ENCODE data around the gene PALB2.
A peak's percentile ranks its signal among the peaks of the same experiment; 100 is the strongest.

The PALB2 gene

DNA sequence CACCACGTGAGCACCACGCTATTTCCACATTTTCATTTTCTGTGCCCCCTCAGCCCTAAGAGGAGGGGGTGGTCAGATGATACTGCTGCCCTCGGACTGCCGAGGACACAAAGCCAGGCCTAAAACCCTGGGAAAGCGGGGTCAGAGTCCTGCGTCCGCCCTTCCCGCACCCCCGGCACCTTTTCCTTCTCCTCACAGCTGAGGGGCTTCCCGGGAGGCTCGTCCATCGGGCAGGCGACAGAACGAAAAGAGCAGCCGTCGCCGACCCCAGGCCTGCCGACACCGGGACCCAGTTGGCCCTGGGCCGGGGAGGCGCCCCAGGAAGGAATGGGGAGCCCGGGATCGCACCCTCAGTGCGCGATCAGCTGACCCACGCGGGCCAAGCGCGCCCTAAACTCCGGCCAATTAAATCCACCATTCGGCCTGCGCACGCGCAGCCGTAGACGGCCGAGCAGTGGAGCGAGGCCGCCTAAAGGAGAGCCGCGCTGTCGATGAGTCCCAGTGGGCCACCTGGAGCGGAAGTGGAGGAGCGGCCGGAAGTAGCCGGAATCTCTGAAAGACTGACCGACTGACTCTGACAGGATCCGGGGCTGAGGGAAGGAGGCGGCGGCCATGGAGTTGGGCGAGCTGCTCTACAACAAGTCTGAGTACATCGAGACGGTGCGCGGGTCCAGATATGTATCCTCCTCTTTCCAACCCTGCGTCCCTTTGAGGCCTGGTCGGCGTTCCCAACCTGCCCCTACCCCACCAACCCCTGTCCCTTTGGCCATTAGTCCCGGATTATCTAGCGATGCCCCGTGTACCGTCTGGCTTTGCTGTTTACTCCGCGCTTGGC lies at the start of gene PALB2, which contains the start of gene DCTN5:
Gene PALB2, minus strand, starts transcription at position 380 of the 835 bp plus-strand sequence. Its CDS starts 153 bp downstream, at position 227.
Gene DCTN5, plus strand, starts transcription at position 536 of the 835 bp plus-strand sequence. Its CDS starts 77 bp downstream, at position 613.
- DNase-seq = peak; percentile 97

DNA sequence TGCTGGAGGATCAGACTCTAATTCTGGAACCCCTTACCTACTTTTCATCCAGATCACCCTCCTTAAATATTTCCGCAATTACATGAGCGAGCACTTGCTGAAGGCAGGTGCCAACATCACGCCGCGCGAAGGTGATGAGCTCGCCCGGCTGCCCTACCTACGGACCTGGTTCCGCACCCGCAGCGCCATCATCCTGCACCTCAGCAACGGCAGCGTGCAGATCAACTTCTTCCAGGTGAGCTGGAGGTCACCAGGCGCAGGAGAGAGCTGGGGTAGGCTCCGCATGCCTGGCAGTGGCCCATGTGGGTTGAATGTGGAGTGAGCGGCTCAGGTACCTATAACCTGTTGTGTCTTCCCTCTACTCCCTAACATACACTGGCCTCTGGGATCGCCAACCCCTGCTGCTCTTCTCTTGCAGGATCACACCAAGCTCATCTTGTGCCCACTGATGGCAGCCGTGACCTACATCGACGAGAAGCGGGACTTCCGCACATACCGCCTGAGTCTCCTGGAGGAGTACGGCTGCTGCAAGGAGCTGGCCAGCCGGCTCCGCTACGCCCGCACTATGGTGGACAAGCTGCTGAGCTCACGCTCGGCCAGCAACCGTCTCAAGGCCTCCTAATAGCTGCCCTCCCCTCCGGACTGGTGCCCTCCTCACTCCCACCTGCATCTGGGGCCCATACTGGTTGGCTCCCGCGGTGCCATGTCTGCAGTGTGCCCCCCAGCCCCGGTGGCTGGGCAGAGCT lies 48.5 kb upstream of the PALB2 start:
- DNase-seq = no peak

DNA sequence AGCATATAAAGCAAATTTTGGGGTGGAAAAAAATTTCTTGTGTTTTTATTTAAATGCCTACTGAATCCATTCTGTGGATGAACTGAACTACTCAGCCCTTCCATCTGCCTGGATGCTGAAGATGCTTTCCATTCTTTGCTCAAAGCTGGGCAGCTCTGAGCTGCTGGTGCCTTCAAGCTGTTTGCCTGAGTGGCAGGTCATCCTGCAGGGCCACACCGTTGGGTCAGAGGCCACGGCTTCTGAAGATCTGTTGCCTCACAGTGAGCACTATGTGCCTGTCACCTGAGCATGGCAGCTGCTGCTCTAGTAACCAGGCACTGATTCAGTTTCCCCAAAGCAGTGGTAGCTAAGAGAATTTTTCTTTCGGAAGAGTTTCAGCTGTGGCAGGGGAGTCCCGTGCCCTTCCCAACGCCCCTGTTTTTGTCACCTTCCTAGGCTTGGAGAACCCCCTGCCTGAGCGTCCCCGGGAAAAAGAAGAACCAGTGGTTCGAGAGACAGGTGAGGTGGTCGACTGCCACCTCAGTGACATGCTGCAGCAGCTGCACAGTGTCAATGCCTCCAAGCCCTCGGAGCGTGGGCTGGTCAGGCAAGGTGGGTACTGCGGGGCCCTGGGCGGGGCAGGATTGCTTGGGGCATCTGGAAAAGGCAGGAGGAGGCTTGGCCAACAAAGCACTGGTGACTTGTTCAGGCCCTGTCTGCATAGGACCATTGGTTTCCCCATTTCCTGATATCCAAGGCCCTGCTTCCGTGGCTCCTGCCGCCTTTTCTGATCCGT lies 46.1 kb upstream of the PALB2 start:
- no peak for DNase-seq

DNA sequence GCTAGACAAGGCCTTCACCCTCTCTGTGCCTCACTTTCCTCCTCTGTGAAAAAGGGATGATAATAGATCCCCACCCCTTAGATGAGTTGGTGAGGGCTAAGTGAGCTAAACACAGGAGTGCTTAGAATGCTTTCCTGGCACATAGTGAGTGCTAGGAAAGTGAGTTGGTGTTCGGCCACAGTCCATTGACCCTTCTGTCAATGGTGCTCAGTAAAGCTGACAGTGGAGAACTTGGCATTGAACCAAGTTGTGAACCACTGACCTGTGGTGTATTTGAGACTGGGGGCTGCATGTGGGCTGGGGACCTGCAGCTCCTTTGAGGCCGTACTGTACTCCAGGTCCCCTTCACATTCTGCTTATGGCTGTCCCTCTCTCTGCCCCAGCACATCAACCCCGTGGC lies 42.4 kb upstream of the PALB2 start:
- DNase-seq = no peak

DNA sequence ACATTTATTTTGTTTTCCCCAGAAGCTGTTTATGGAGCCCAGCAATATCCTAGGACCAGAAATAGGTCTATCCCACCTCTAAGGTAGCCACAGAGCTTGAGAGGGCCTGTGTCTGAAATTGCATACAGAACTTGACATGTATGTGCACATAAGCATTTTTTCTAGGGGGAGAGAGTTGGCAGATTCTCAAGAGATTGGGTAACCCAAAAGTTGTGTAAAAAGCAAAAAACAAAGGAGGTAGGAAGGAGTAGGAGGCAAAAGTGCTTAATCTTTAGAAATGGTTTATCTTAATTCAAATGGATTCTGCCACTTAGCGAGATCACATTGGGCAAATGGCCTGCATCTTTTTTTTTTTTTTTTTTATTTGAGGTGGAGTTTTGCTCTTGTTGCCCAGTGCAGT lies 41.1 kb upstream of the PALB2 start:
- peak; percentile 13 for DNase-seq

DNA sequence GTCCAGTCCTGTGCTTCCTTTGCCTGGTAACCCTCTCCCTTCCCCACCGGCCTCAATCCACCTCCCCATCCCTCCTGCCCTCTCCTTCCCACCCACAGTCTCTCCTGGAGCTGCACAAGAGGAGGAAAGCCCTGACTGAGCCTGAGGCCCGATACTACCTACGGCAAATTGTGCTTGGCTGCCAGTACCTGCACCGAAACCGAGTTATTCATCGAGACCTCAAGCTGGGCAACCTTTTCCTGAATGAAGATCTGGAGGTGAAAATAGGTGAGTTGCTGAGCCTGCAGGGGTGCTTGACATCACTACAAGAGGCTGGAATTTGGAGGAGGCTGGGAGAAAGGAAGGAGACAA lies 38.9 kb upstream of the PALB2 start:
- DNase-seq = no peak

DNA sequence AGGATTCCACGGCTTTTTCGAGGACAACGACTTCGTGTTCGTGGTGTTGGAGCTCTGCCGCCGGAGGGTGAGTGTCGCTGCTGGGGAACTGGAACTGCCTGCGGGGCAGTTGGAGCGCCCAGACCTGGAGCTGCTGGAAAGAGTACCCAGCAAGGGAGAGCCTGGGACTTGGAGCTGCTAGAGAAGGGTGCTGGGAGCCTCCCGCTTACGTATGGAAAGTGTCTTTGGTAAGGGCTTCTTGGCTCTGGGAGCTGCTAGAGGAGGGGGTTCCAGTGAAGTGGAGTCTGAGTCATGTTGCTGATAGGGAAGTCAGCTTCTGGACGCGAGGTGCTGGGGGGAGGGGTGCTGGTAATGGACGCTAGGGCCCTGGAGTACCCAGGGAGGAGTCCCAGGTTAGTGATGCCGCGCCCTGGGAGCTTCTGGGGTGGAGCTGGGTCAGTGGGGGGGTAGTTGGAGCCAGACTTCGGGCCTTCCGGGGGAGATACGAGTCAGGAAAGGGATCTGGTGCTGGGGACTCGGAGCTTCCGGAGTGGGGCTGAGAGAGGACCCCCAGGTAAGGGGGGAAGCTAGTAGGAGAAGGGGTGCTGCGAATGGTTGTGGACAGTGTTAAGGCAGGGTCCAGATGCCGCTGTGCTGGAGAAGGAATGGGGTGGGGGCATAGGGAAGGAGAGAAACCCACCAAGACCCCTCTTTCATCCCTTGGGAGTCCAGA lies 38.3 kb upstream of the PALB2 start:
- DNase-seq = peak; percentile 35

DNA sequence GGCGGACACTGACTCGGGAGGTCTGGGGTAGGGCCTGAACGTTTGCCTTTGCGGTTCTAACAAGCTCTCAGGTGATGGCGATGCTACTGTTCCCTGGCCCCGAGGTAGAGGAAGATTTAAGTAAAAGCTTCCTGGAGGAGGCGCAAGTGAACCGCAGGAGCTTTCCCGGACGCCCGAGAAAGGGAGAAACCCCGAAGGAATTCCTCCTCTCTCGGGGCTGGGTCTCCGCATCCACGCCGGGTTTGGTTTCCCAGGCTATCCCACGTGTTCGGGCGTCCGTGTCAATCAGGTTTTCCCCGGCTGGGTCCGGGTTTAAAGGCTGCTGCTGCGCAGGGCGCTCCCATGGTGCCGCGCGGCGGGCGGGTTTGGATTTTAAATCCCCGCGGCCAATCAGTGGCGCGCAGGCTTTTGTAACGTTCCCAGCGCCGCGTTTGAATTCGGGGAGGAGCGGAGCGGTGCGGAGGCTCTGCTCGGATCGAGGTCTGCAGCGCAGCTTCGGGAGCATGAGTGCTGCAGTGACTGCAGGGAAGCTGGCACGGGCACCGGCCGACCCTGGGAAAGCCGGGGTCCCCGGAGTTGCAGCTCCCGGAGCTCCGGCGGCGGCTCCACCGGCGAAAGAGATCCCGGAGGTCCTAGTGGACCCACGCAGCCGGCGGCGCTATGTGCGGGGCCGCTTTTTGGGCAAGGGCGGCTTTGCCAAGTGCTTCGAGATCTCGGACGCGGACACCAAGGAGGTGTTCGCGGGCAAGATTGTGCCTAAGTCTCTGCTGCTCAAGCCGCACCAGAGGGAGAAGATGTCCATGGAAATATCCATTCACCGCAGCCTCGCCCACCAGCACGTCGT lies 37.5 kb upstream of the PALB2 start, which contains the start of gene PLK1:
Gene PLK1, plus strand, starts transcription at position 460 of the 844 bp plus-strand sequence. Its CDS starts 44 bp downstream, at position 504.
- peak; percentile 86 for DNase-seq

DNA sequence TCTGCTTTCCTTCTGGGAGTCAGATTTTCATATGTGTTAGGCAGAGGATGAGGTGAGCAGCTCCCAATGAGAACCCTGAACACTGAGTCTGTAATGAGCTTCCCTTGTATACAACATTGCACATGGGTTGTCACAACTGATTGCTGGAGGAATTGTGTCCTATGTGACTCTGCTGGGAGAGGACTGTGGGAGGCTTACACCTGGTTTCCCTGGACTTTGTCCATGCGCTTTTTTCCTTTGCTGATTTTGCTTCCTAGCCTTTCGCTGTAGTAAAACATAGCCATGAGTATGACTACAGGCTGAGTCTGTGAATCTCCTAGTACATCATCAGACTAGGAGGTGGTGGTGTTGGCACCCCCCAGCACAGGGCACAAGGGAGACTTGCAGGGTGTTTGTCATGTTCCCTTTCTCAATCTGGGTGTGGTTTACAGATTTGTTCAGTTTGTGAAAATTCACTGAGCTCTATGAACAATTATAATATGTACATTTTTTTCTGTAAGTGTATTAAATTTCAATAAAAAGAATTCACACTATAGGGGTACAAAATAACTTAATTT lies 35.9 kb upstream of the PALB2 start:
- DNase-seq = no peak

DNA sequence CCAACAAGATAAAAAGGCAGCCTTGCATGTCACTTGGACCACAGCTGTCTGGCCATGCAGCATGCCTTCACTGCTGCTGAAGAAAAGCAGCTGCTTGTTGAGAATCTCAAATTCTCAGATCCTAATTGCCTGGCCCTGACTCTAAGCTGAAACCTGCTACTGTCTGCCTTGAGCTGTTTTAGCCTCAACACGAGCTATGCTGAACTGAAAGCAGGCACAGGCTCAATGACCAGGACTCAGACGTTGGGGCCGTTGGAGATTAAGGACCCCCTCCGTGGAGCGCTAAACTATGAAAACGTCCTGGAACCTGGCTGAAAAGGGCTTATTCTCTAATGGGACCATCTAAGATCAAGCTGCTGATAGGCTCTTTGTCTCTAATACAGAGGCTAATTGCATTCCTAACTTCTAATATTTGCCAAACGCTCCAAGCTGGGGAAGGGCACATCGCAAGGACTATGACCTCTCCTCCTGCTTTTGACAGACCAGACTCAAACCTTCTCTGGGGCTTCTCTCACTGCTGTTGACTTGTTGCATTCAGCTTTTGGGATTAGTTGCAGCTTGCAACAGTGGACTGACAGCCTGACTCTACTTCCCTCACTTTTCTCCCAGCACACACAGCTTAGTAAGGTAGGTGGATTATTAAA lies 33.0 kb upstream of the PALB2 start:
- no peak for DNase-seq

DNA sequence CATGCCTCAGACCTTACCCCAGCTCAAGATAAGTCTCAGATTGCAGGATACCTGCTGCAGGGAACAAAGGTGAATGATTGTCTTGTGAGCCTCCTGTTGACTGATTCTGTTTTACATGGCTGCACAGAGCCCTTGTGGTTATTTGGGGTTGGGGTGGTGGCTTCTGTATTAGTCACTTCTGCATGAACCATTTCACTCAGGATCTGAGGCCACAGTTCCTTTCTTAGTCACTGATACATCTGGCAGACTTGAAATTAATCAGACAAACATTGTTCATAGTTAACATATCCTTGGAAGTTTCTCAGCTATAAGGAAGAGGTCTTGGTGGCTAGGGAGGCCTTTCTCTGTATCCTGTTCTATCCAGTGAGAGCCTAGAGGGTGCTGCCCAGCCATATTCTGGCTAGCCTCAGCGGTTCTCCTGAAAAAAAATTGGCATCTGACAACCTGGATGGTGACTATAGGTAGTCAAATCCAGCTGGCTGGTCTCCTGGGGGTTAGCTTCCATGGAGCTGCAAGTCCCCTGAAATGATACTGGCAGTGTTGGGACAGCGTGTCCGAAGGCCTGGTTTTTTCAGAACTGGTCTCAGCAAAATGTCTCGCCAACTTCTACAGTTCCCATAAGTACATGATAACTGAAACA lies 29.1 kb upstream of the PALB2 start:
- peak; percentile 20 for DNase-seq

DNA sequence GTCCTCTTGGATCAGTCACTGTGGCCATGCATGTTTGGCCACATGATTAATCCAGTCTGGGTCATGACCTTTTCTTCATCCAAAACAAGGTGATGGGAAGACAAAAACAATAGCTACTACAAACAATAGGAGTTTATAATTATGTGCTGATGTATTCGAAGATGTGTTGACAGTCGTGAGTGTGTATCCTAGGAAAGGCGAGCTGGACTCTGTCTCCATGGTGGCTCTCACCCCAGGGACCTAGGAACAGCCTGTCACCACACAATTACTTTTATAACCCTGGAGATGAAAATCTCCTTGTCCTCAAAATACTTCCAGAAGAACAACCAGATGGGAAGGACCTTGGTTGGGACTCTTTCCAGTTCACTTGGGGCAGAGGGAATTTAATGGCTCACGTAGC lies 27.8 kb upstream of the PALB2 start:
- no peak for DNase-seq

DNA sequence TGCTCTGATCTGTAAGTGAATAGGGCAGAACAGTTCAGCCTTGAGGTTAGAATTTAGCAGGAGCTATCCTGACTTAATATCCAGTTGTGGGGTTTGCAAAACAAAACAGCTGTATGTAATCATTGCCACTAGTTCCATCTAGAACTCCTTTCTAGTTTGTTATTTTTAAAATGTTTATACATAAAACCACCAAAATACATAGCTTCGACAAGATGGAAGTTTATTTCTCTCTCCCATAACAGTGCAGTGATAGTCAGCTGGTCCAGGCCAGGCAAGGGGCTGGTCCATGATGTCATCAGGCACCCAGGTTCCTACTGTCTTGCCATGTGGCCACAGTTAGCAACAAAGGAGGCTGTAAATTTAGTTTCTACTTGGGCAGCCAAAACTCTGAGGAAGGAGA lies 27.1 kb upstream of the PALB2 start:
- DNase-seq = no peak

DNA sequence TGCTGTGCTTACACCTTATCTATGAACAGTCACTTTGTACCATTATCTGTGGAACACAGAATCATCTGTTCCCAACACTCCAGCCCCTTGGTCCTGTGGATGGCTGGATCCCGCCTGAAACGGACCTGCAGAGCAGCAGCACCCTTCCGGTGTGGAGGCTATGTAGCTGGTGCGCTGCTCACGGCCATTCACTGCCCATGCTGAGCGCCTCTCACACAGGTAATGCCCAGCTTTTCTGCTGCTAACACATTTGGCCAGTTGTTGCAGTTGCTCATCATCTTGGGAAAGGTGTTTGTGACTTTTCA lies 26.2 kb upstream of the PALB2 start:
- no peak for DNase-seq

DNA sequence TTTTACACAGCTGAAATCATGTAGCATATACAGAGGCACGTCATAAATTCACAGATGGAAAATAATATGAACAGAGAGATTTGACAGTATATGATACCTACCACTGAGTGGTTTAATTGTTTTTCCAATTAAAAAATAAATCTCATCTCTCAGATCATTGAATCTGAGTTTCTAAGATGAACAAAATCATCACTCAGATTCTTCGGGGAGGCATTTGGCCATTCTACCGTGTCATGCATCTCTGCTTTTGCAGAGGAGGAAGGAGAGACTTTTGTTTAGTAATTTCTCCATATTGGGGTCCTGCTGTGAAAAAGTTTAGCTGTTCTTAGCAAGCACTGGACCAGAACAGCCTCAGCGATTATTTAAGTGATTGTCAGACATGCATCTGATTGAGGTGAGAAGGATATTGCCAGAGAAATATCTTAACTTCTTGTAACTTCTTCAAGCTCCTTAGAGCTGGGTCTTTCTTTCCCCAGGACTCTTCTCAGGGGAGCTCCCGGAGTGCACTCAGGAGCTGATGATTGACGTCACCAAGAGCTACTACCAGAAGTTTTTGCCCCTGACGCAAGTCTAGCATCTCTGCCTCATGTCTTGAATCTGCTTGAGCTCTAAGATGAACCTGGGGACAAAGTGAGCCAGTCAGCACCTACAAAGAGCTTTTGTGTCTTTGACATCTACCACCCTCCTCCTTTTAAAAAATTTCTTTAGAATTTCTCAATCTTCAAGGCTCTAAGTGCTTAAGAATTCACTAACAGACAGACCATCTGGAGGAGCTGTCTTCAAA lies 25.7 kb upstream of the PALB2 start:
- DNase-seq = no peak

DNA sequence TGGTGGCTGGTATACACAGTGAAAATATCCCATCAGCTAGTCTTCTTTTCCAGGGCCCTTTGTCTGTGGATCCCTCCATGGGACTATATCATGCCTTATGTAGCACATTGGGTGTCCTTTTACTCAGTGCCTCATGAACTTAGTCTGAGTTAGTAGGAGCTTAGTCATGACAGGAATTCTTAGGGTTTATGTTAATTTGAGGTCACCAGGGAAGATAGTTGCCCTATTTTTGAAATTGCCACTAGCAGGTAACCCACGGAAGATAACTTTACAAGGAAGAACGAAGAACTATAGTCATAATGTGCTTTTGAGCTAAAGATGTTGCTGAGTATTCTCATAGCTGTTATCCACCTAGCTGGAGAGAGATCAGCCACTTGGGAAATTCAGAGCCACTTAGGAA lies 22.8 kb upstream of the PALB2 start:
- no peak for DNase-seq

DNA sequence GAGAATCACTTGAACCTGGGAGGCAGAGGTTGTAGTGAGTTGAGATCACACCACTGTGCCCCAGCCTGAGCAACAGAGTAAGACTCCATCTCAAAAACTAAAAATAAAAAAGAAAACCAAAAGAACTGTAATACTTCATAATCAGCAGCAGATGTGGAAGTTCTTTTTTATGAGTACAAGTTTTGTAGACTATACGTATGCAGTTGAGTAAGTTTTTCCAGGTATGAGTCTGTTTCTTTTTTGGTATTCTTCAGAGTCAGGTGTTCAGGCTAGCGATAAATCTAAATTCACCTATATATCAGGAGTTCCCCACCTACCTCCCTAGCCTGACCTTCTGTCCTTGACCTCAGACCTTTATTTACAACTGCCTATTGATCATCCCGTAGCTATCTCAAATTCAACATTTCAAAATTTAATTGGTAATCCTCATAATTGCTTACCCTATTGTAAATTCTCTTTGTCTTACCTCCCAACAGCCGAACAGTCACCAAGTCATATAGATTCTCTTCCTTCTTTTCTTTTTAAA lies 10.9 kb upstream of the PALB2 start:
- DNase-seq = no peak

DNA sequence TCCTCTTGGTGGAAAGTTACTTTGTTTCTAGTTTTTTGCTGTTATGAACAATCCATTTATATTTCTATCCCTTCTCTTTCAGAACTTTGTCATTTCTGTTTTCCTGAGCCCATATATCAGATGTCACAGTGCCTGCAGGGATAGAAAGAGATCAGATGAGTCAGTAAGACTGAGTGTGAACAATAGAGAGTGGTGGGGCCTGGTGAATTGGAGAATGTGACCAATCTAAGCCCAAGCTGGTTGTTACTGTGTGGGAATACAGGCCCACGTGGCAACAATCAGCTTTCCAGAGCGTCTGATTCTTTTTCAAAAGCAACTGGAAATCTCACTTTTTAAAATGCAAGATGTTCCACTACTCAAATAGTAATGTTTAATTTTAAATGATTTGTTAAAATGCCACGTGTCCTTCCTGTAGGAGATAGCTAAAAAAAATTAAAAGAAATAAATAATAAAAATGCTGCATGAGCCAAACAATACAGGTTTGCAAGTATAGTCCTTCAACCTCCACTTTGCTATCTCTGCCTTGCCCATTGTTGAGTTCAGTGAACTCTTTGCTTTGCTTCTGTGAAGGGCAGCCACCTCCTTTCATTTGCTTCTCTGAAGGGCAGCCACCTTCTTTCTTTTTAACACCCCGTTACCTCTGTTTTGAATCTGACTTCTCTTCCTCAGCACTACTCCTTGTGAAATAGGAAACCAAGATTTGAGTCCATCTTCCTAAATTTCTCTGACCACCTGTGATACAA lies 9.7 kb upstream of the PALB2 start:
- no peak for DNase-seq

All from suppressor macrophage treated with lipopolysaccharide for 4 hours (primary cell).